Measurements from ENCODE around the gene NUDCD3.

DNA sequence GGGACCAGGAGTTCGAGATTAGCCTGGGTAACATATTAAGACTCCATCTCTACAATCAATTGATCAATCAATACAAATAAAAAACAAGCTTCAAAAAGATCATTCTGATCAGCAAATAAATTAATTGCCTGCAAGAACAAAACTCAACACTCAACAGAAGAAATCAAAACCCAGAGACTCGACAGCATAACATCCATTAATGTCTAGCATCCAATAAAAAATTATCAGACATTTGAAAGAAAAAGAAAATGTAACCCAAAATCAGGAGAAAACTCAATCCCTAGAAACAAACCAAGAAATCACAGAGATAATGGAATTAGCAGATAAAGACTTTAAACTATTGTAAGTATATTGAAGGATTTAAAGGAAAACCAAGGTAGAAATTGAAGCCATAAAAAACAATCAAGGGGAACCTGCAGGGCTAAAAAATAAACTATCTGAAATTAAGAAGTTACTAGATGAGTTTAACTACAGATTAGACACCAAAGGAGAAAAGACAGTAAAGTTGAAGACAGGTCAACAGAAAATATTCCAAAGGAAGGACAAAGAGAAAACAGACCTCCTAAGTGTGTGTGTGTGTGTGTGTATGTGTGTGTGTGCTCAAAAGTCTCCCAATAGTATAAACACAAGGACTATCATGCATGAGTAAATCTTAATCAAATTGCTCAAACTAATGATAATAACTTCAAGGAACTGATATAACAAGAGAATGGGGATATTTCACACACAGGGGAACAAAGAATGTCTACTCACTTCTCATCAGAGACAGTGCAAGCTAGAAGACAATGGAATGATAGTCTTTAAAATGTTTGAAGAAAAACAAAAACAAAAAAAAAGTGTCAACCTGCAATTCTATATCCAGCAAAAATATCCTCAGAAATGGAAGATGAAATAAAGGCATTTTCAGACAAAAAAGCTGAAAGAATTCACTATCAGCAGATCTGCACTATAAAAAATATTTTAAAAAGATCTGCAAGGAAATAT is 7.7 kb downstream of the NUDCD3 start:
- TF ChIP-seq EP300 (IDR thresholded peaks at IDR 0.05) = no peak
- no peak for TF ChIP-seq POLR2A (IDR thresholded peaks at IDR 0.05)
- TF ChIP-seq, protein P1, sequence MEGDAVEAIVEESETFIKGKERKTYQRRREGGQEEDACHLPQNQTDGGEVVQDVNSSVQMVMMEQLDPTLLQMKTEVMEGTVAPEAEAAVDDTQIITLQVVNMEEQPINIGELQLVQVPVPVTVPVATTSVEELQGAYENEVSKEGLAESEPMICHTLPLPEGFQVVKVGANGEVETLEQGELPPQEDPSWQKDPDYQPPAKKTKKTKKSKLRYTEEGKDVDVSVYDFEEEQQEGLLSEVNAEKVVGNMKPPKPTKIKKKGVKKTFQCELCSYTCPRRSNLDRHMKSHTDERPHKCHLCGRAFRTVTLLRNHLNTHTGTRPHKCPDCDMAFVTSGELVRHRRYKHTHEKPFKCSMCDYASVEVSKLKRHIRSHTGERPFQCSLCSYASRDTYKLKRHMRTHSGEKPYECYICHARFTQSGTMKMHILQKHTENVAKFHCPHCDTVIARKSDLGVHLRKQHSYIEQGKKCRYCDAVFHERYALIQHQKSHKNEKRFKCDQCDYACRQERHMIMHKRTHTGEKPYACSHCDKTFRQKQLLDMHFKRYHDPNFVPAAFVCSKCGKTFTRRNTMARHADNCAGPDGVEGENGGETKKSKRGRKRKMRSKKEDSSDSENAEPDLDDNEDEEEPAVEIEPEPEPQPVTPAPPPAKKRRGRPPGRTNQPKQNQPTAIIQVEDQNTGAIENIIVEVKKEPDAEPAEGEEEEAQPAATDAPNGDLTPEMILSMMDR (IDR thresholded peaks at IDR 0.05) = no peak
- TF ChIP-seq POLR2AphosphoS5 (IDR thresholded peaks at IDR 0.05) = no peak

All from sigmoid colon (tissue), 4 donors.